Activated gamma-delta T cell treated with Interleukin-2 at 50 U/mL for 16 hours (primary cell): ENCODE measurements around the gene SLC37A4.
"Not testable (repeated sequence)": the region's sequence is repeated elsewhere in the genome, so short reads cannot be mapped to it uniquely, and the experiment has no call there.

ENCODE experiments used
- DNase-seq: peaks from one replicate; pipeline ENCODE4 v3.0.0-alpha.2; 2020

Gene SLC37A4

GRCh38 chr11:119016216-119017009 lies 14.3 kb downstream of the SLC37A4 start:
- no peak for DNase-seq

- DNase-seq: no peak
These were observed 15.5 kb downstream of the SLC37A4 start for GRCh38 chr11:119015054-119015611.

- DNase-seq: no peak
These were observed 16.3 kb downstream of the SLC37A4 start for GRCh38 chr11:119014209-119014924.

- no peak for DNase-seq
These were observed 18.0 kb downstream of the SLC37A4 start for GRCh38 chr11:119012629-119013170.

- DNase-seq: no peak
These were observed 19.1 kb downstream of the SLC37A4 start for GRCh38 chr11:119011476-119012053.

- DNase-seq: no peak
These were observed 24.0 kb downstream of the SLC37A4 start for GRCh38 chr11:119006656-119007055.

- DNase-seq: no peak
These were observed 29.8 kb downstream of the SLC37A4 start for GRCh38 chr11:119000906-119001305.

GRCh38 chr11:118998822-118999221 lies 31.9 kb downstream of the SLC37A4 start:
- DNase-seq: no peak

GRCh38 chr11:118998388-118998717 lies 32.3 kb downstream of the SLC37A4 start:
- no peak for DNase-seq

- peak; percentile 96 for DNase-seq
These were observed 32.9 kb downstream of the SLC37A4 start, which contains the start of gene CENATAC for GRCh38 chr11:118997627-118998387. Gene CENATAC, plus strand, starts transcription at chr11:118998138. Its CDS starts 60 bp downstream, at chr11:118998198.

GRCh38 chr11:118996926-118997626 lies 33.6 kb downstream of the SLC37A4 start:
- peak; percentile 11 for DNase-seq

GRCh38 chr11:118991486-118992038 lies 39.1 kb downstream of the SLC37A4 start:
- DNase-seq: not testable (repeated sequence)

GRCh38 chr11:118988280-118988679 lies 42.4 kb downstream of the SLC37A4 start:
- DNase-seq: no peak

GRCh38 chr11:118984825-118985224 lies 45.9 kb downstream of the SLC37A4 start:
- no peak for DNase-seq

- not testable (repeated sequence) for DNase-seq
These were observed 46.3 kb downstream of the SLC37A4 start for GRCh38 chr11:118984337-118984736.

- DNase-seq: no peak
These were observed 50.3 kb downstream of the SLC37A4 start for GRCh38 chr11:118980191-118980881.

GRCh38 chr11:118979434-118979833 lies 51.2 kb downstream of the SLC37A4 start:
- DNase-seq: no peak

GRCh38 chr11:118975771-118976709 lies 54.6 kb downstream of the SLC37A4 start:
- DNase-seq: no peak
